ENCODE results near the gene PPP1R9B.

Gene PPP1R9B

DNA sequence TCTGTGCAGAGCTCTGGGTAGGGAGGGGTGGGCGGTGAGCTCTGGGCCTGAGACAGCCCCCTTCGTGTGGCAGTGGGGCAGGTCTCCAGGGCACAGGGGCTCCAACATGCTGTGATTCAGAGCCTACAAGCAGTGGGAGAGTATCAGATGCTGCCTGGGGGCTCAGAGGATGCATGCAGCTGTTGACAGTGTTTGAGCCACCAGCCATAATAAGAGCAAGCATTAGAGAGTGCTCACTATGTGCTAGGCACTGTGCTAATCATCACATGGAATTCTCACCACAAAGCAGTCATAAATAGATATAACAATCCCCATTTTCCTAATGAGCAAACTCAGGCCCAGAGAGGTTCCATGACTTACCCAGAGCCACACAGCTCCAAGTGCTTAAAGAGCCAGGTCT lies 47.2 kb downstream of the PPP1R9B start:
- DNase-seq = no peak

DNA sequence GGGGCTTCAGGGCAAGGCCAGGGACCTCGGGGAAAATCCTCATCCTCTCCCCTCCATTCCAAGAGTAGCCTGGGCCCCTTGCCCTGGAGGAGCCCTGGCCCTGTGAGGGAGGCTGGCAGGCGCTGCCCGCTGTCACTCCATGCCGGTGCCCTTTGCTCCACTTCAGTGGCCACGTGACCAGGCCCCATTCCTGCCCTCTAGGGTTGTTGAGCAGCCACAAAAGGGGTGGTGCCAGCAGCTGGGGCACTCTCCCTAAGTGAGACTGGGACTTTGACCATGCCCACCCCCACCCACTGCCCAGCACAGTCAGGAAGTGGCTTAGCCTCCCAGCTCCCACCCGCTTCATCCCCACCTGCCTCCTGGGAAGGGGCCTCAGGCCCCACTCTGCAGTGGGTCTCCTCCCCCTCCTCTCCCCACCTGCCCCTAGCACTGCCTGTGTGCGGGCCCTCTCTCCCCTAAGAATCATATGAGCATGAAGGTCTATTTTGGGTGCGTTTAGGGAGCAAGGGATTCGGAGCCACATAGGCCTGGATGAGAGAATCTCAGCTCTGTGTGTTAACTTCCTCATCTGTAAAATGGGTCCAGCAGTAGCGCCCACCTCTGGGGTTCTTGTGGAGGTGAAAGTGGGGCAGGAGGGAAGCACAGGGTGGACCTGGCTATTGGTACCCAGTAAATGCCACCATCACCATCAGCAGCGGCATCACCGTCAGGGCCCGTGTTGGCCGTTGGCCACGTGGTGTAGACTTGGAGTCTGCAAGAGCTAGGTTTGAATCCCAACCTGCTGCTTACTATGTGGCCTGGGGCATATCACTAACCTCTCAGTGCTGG lies 48.1 kb downstream of the PPP1R9B start:
- no peak for DNase-seq

DNA sequence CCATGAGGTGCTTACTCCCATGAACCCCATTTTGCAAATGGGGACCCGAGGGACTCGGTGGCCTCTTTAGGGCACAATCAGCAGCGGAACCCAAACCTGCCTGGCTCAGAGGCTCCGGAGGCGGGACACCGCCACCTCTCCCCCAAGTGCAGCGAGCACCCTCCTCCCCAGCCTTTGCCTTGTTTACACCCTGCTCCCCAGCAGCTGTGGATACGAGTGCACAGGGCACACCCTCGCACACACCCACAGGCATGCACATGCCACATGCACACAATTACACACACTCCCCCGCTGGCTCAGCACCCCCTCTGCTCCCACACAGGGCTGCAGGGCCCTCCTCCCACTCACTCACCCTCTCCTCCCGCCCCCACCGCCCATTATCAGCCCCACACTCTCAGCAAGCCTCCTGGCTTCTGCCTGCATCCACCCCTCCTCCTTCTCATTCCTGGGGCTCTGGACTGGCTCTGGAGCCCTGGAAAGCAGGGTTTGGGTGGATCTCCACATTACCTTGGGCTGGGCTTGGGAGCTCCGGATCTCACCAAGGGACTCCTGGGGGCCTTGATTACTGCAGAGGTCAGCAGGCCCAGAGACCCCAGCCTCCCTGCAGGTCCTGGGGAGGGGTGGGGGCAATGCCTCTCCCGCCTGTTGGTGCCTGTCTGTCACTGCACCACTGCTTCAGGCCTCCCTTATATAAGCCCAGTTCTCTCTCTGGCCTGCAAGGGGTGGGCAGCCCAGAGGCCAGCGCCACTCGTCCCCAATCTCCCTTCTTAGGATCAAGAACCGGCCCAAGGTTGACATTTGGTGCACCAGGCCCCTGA lies 48.9 kb downstream of the PPP1R9B start:
- DNase-seq = no peak

DNA sequence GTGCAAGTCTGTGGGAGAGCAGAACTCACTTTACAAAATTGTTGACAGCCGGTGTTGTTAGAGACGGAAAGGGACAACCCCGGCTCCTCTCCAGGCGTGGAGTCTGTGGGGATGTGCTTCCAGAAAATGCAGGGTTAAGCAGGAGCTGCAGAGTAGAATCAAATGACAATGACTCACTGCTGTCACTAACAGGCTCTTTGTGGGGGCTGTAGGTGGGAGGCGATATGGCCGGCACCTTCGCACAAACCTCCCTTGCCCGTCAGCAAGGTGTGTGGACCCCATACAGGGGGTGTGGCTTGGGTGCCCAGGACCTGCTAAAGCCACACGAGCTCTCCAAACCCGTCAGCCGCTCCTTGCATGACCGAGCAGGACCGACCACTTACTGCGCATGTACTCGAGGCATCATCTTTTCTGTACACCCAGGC lies 49.5 kb downstream of the PPP1R9B start:
- DNase-seq = no peak

DNA sequence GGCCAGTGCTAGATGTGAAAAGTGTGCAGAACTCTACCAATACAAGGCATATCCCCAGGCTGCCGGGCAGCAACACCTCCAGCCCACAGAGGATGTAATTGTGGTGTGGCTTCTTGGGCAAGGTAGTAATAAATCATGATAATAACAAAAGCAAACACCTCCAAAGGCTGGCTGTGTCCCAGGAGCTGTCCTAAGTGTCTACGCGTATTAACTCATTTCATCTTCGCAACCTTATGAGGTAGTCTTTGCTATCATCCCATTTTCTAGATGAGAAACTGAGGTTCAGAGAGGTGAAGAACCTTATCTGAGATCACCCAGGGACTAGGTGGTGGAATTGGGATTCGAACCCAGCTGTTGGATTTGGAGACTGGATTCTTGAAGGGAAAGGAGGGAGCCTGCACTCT lies 50.0 kb downstream of the PPP1R9B start:
- DNase-seq = no peak

DNA sequence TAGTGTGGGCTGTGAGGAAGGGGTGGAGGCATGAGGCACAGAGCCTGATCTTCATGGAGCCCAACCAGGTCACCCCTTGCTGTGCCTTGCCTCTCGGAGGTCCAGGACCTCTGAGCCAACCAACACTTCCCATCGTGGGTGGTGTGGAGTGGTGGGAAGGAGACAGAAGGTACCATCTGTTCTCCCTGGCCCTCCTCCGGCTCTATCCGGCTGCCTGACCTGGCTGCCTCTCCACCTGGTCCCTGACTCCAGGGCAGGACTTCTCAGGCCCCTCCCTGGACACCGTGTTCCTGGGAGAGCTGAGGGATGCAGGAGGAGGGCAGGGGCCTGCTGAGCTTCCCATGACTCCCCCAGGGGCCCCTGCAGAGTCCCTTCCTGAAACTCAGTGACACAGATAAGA lies 51.5 kb downstream of the PPP1R9B start:
- DNase-seq = no peak

DNA sequence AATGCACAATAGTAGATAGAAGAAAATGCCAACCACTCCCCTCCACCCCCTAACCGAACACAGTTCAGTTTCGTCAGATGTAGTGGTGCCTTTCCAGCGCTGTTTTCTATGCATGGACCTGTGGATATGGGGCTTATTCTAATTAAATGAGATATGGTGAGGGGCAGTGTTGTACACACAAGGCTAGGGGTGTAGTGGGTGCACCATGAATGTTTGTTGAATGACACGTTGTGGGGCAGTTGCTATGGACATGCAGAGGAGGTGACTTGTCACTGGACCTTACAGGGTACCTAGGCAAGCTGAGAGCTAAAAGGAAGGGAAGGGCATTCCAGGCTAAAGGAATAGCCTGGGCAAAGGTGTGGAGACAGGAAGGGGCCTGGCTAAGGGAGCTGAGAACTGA lies 51.9 kb downstream of the PPP1R9B start:
- no peak for DNase-seq

DNA sequence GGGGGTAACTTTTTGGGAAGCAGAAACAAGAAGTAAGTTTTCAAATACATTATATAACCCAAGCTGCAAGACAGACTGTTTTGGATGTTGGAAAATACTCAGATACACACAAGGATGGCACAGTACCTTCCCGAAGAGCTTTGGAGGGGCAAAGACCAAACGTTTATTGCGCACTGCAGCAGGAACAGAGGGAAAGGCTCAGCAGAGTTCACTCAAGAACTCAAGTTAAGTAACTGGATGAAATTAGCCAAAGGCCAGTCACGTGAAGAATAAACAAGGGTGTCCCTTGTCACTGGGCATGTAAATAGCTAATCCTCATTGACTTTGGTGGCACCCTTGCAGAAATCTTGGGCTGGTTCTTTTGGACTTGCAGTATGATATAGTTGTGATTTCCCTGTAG lies 52.6 kb downstream of the PPP1R9B start:
- DNase-seq = no peak

DNA sequence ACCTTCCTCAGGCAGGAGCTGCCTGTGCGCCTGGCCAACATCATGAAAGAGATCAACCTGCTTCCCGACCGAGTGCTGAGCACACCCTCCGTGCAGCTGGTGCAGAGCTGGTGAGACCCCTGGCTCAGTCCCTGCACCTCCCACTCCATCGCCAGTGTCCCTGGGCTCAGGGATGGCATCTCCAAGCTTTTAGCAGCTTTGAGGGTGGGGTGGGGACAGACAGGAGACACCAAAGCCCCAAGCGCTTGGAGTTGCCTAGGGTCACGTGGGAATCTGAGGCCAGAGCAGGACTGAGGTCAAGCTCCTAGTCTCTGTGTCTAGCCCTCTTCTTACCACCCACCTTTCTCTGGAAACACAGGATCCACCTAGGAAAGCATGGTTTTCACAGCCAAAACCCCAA lies 53.0 kb downstream of the PPP1R9B start:
- DNase-seq = no peak

DNA sequence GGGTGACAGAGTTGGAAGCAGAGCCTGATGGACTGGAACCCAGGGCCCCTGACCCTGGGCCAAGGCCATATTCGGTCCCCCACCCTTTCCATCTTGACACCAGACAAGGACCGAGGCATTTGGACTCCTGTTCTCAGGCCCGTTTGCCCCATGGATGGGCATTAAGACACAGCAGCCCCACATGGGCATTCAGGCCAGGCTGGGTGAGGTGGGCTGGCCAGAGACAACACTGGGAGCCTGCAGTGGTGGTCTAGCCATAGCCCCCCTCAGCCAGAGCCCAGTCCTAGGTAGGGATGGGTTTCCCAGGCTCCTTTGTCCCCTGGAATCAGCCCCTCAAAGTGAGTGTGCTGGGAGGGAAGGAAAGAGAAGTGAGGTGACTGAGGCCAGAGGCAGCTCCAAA lies 53.7 kb downstream of the PPP1R9B start:
- no peak for DNase-seq

DNA sequence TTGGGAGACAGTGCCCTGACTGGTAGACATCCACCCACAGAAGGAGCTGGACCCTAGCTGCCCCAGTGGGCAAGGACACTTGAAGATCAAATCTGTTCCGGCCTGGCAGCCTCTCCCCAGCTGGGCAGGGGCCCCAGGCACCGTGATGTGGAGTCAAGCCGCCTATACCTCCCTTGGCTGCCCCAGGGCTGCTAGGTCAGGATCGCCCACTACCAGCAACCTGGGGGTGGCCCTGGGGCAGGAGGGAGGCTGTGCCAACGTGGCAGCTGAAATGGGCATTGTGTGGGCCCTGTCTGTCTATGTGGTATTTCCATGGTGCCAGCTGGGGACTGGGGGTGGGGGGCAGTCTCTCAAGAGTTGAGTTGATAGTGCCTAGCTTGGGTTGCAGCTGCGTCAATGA lies 54.4 kb downstream of the PPP1R9B start:
- DNase-seq = no peak

DNA sequence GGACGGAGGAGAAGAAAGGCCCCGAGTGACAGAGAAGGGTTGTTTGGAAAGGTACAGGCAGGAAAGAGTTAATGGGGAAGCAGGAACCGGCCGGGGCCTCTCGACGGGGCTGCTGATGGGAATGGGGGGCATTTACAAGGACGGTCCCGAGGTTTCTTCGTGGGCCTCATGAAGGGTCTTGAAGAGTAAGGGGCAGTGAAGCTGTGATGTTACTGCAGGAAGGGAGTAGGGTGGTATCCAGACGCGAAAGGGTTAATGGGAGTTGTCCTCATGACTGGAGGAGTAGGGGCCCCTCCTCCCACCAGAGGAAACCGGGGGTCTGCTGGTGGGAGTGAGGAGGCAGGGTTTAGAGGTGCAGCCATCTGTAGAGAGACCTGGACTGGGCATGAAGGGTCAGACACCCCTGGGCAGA lies 54.8 kb downstream of the PPP1R9B start:
- no peak for DNase-seq

DNA sequence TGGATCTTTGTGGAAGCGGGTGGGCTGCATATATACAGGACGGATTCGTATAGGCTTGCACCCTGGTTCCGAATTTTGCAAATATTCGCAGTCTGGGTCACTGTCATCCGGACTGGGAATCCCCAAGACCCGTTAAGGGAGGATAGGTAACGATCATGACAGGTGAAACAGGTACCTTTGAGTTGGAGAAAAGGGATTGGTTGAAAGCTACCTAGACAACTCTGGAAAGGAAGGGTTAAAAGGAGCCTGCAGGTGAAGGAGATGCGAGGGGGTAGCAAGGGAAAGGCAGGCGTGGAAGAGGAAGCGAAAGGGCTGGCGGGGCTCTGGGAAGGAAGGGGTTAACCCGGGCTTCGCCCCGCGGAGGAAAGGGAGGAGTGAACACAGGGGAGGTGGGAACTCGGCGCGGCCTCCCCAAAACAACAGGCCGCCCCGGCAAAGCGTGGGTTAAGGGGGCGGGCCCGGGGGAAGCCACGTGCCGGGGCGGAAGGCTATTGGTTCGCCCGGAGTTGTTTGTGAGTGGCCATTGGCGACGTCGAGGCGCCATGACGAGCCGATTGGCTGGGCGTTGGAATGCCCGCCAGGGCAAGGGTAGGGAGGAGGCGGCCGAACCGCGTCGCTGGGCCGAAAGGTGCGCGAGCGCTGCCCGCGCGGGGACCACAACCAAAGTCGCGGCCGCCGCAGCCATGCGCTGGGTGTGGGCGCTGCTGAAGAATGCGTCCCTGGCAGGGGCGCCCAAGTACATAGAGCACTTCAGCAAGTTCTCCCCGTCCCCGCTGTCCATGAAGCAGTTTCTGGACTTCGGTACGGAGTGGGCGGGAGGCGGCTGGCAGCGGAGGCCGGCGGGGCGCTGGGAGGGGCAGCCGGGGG lies 55.5 kb downstream of the PPP1R9B start, which contains the start of gene PDK2:
TSS of gene PDK2 (plus strand) at position 599 of the 867 bp plus-strand sequence. CDS start at position 684, 85 bp downstream.
- DNase-seq = peak; percentile 74

DNA sequence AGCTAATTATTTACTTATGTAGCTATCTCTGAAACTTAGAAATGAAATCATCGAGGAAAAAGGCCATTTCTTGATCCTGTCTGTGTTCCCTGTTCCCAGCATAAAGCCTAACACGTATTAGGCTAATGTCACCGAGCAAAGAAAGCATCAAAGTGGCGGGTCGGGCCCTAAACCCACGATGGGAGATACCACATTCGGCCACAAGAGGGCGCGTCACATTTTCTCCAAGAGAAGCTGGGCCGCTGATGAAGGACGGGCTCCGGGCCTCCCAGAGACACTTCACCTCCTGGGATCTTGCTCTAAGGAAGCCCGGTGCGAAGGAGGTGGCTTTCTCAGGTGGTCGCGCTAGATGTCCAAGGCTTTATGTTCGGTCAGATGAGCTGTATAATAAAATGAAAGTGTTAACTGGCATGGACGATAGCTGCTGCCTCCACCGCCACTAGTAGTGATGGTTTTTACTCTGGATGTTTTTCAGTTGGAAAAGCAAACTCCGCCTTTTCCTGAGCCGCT lies 56.2 kb downstream of the PPP1R9B start:
- DNase-seq = peak; percentile 67

DNA sequence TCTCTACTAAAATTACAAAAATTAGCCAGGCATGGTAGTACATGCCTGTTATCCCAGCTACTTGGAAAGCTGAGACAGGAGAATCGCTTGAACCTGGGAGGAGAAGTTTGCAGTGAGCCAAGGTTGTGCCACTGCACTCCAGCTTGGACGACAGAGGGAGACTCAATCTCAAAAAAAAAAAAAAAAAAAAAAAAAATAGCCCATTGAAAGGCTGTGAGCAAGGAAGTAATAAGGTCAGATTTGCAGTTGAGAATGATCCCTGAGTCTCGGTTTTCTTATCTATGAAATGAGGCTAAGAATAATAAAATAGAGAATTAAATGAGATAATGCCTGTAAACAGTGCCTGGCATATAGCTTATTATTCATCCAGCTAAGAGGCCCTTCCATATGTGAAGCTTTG lies 56.7 kb downstream of the PPP1R9B start:
- DNase-seq = no peak

DNA sequence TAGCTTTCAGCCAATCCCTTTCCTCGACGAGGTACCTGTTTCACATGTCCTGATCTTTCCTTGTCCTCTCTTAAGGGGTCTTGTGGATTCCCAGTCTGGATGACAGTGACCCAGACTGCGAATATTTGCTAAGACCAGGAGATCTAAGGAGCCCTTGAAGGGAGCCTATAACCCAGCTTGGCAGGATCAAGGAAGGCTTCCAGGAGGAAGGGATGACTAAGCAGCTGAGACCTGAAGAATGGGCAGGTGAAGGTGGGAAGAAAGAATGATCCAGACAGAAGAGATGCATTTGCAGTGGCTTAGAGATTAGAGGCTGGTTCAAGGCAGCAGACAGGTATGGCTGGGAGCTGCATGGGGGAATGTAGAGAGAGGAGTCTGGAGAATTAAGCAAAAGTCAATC lies 57.2 kb downstream of the PPP1R9B start:
- DNase-seq = no peak

DNA sequence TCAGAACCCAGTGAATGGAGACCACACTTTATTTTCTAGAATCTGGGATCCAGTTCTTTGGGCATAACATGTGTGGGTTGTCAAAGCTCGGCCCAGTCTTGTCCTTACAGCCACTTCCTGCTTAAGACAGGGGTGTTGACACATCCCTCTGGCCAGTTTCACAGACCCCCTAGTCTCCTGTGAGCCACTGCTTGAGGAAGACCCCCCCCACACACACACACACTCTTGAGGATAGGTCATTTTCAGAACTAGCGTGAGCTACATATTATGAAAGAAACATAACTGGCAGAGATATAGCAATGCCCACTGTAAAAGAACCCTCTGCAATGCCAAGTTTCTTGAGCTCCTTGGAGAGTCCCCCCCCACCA lies 58.6 kb downstream of the PPP1R9B start:
- DNase-seq = no peak

DNA sequence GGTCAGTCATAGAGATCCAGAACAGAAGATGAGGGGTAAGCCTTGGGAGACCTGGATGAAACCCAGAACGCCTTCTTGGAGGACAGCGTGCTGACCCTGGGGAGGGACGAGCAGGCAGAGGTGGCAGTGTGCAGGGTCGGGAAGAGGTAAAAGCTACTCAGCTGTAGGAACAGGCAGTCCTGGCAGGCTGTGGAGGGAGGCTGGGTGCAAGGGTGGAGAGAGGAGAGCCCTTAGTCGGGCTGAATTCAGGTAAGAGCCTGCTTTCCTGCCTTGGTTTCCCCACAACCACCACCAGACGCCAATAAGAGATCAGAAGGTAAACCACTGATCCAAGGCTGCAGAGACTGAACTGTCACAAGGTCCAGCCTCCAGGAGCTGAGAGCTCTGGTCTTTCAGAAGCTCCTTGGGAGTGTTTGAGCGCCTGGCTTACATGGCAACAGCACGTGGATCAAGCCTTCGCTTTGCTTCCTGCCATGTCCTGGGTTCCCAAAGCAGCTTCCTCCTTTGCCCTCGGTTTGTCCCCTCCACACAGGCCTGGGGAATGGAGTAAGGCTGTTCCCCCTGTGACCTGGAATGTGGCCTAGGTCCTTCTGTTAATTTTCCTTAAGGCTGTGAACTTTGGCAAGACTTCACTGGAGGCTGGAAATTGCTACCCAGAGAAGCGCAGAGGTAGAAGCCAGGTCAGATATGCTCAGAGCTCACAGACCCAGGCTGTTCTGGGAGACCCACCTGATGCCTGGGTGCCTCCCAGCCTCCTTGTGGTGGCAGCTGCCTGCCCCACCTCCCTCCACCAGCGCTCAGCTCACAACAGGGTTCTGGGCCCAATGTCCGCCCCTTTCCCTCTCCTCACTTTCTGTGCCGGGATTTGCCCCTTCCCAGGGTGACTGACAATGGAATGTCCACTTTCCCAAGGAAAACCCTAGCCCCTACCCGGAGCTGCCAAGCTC lies 59.2 kb downstream of the PPP1R9B start:
- DNase-seq = no peak

DNA sequence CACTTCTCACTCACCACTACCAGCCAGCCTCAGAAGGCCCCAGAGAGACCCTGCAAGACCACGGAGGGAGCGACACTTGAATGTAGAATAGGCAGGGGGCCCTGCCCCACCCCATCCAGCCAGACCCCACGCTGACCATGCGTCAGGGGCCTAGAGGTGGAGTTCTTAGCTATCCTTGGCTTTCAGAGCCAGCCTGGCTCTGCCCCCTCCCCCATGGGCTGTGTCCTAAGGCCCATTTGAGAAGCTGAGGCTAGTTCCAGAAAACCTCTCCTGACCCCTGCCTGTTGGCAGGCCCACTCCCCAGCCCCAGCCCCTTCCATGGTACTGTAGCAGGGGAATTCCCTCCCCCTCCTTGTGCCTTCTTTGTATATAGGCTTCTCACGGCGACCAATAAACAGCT lies 60.4 kb downstream of the PPP1R9B start:
- DNase-seq = no peak

DNA sequence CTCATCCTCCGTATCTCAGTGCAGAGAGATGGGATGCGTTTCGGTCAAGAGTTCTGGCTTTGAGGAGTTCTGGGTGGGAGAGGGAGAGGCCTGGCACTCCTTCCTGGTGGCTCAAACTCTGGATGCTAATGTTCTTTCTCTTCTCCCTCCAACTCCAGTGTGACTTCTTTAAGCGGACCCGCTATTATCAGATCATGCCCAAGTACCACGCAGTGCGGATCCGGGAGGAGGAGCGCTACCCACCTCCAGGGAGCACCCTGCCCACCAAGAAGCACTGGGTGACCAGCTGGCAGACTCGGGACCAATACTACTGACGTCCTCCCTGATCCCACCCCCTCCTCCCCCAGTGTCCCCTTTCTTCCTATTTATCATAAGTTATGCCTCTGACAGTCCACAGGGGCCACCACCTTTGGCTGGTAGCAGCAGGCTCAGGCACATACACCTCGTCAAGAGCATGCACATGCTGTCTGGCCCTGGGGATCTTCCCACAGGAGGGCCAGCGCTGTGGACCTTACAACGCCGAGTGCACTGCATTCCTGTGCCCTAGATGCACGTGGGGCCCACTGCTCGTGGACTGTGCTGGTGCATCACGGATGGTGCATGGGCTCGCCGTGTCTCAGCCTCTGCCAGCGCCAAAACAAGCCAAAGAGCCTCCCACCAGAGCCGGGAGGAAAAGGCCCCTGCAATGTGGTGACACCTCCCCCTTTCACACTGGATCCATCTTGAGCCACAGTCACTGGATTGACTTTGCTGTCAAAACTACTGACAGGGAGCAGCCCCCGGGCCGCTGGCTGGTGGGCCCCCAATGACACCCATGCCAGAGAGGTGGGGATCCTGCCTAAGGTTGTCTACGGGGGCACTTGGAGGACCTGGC lies 61.3 kb downstream of the PPP1R9B start:
- no peak for DNase-seq

DNA sequence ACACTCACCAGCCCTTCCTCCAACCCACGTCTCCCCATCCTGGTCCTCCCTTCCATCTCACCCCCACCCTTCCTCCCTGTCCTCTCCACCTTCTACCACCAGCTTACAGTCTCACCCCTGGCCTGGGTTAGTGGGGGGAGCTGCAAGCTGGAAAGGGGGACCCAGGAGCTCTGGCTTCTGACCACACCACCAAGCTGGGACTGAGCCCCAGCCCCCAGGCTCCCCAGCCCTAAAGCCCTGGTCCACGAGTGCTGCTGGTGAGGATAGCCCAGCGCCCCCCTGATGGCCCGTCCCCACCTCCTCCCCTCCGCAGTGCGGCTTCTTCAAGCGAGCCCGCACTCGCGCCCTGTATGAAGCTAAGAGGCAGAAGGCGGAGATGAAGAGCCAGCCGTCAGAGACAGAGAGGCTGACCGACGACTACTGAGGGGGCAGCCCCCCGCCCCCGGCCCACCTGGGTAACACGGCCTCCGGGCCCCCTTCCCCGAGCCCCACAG lies 62.5 kb downstream of the PPP1R9B start:
- DNase-seq = no peak

Data from NCI-H2029 treated with DMSO at 0.1 percent for 48 hours (cell line).